Uterus (tissue), 2 donors: ENCODE results near the gene MRNIP.

Source experiments
- CTCF ChIP-seq, 4 experiments: fragments of 200-600 bp in 2 of 4; fragments of 450-650 bp in 2 of 4; sonication (generic) in 2 of 4; IDR thresholded peaks; one replicate each; pipeline ENCODE4 v1.5.1; 2016 to 2019; ENCODE audit warnings: antibody characterized with exemption in 4 of 4, mild to moderate bottlenecking in 2 of 4, moderate library complexity in 1 of 4
- POLR2A ChIP-seq, 2 donors: fragments of 450-650 bp; IDR thresholded peaks; one replicate each; pipeline ENCODE4 v1.6.1; 2016; ENCODE audit warnings: antibody characterized with exemption in 2 of 2, mild to moderate bottlenecking in 1 of 2, moderate library complexity in 1 of 2

- TF ChIP-seq CTCF (IDR thresholded peaks at IDR 0.05) = no peak
- no peak for TF ChIP-seq POLR2A (IDR thresholded peaks at IDR 0.05)
These were observed 43.5 kb upstream of the MRNIP start for GRCh38 chr5:179901915-179902762.
